ENCODE measurements around the gene FAM98C. TPM values are rescaled to one million over a fixed set of nuclear protein-coding genes. Genes with fewer than 3 reads are reported as not detected.

The FAM98C gene
- total RNA-seq, 1 donor from 2014 or later, result 25.2 TPM

DNA sequence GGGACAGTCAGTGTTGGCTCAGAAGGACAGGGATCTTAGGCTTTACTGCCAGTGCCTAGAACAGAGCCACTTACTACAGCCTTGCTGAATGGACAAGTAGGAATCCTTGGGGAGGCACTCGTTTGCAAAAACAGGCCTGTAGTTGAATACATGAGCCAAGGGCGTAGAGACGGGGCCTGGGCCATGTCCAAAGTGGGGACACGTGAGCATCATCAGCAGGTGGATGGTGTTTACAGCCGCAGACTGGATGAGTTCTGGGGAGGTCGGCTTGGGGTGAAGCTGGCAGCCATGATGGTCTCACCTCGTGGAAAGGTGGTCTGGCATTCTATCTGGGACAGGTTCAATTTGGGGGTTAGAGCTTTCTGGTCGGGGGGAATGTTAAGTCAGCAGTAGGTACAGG is 48.1 kb downstream of the FAM98C start:
- H3K27me3 Mint-ChIP-seq, result no peaks in the 10 kb centered on the region
- no peaks in the 10 kb centered on the region for H3K36me3 Mint-ChIP-seq
- TF ChIP-seq, protein P1, sequence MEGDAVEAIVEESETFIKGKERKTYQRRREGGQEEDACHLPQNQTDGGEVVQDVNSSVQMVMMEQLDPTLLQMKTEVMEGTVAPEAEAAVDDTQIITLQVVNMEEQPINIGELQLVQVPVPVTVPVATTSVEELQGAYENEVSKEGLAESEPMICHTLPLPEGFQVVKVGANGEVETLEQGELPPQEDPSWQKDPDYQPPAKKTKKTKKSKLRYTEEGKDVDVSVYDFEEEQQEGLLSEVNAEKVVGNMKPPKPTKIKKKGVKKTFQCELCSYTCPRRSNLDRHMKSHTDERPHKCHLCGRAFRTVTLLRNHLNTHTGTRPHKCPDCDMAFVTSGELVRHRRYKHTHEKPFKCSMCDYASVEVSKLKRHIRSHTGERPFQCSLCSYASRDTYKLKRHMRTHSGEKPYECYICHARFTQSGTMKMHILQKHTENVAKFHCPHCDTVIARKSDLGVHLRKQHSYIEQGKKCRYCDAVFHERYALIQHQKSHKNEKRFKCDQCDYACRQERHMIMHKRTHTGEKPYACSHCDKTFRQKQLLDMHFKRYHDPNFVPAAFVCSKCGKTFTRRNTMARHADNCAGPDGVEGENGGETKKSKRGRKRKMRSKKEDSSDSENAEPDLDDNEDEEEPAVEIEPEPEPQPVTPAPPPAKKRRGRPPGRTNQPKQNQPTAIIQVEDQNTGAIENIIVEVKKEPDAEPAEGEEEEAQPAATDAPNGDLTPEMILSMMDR (conservative IDR thresholded peaks at IDR 0.05), result no peak
- no peaks in the 10 kb centered on the region for H3K4me1 Mint-ChIP-seq (ENCODE audit: unreplicated experiment)
- DNase-seq (ENCODE audit: extremely low spot score, unreplicated experiment), result no peak
- no peak overlapping the region for H3K27ac Mint-ChIP-seq
- H3K4me3 Mint-ChIP-seq, result no peak overlapping the region
- no peaks in the 10 kb centered on the region for H3K9me3 Mint-ChIP-seq

DNA sequence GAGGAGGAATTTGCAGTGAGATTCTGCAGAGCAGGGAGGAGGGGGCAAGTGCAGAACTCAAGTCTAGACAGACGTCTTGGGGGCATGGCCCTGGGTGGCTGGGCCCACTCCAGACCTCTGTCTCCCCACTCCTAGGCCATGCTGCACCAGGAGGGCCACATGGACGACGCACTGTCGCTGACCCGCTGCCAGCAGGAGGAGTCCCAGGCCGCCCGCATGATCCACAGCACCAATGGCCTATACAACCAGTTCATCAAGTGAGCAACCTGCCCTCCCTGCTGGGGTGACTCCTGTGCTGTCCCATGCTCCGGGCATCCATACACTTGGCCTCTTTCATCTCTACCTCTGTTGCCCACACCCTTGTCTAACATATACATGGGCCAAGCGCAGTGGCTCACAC is 48.7 kb downstream of the FAM98C start:
- Mint-ChIP-seq H3K27ac (no peak overlapping the region), H3K4me3 (no peak overlapping the region), H3K4me1 (ENCODE audit: unreplicated experiment) (no peaks in the 10 kb centered on the region), H3K9me3 (no peaks in the 10 kb centered on the region), H3K27me3 (no peaks in the 10 kb centered on the region), H3K36me3 (no peaks in the 10 kb centered on the region)
- no peak for DNase-seq (ENCODE audit: extremely low spot score, unreplicated experiment)
- TF ChIP-seq, protein P1 (conservative IDR thresholded peaks at IDR 0.05), result no peak

DNA sequence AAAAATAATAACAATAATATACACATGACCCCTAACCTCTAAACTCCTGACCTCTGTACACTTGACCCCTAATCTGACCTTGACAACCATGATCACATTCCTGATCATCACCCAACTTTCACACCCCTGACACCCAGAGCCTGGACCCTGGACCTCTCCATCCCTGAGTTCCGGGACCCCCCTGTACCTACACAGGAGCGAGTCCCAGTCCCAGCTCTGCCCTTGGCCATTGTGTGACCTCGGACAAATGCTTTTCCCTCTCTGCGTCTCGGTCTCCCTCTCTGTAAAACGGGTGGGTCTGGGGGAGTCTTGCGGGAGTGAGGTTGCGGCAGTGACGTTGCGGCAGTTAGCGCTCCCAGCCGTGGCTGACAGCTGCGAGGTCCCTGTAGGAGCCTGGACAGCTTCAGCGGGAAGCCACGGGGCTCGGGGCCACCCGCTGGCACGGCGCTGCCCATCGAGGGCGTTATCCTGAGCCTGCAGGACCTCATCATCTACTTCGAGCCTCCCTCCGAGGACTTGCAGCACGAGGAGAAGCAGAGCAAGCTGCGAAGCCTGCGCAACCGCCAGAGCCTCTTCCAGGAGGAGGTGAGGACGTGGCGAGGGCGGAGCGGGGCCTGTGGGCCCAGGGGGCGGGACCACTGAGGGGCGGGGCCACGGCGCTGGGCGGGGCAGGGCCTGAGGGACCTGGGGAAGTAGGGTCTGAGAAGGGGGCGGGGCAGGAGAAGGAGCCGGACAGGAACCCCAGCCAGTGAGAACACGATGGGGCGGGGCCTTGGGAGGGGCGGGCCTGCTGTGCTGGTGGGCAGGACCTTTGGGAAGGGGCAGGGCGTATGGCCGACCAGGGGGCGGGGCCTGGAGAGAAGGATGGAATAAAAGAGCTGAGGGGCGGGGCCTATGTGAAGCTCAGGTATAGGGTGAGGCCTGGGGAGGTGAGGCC is 49.8 kb downstream of the FAM98C start:
- Mint-ChIP-seq H3K27me3 (no peaks in the 10 kb centered on the region), H3K36me3 (no peaks in the 10 kb centered on the region), H3K27ac (no peak overlapping the region), H3K4me1 (ENCODE audit: unreplicated experiment) (no peaks in the 10 kb centered on the region), H3K4me3 (no peak overlapping the region), H3K9me3 (no peaks in the 10 kb centered on the region)
- DNase-seq (ENCODE audit: extremely low spot score, unreplicated experiment), result no peak
- TF ChIP-seq, protein P1 (conservative IDR thresholded peaks at IDR 0.05), result no peak

DNA sequence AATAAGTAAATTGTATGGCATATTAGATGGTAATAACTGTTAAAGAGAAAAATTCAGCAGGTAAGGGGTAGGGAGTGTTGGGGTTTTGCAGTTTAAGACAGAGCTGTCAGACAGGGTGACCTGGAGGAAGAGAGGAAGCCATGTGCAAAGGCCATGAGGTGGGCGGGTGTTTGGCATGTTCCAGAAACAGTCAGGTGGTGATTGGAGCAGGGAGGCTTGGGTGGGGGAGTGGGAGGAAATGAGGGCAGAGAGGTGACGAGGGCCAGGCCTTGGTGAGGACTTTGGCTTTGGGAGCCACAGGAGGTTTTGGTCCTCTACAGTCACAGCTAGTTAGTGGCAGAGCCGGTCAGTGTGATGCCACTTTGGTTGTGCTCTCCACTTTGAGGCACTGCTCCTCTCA is 50.7 kb downstream of the FAM98C start:
- no peak overlapping the region for H3K4me3 Mint-ChIP-seq
- no peaks in the 10 kb centered on the region for H3K27me3 Mint-ChIP-seq
- H3K27ac Mint-ChIP-seq, result no peak overlapping the region
- DNase-seq (ENCODE audit: extremely low spot score, unreplicated experiment), result no peak
- no peaks in the 10 kb centered on the region for H3K36me3 Mint-ChIP-seq
- TF ChIP-seq, protein P1 (conservative IDR thresholded peaks at IDR 0.05), result no peak
- no peaks in the 10 kb centered on the region for H3K4me1 Mint-ChIP-seq (ENCODE audit: unreplicated experiment)
- no peaks in the 10 kb centered on the region for H3K9me3 Mint-ChIP-seq

DNA sequence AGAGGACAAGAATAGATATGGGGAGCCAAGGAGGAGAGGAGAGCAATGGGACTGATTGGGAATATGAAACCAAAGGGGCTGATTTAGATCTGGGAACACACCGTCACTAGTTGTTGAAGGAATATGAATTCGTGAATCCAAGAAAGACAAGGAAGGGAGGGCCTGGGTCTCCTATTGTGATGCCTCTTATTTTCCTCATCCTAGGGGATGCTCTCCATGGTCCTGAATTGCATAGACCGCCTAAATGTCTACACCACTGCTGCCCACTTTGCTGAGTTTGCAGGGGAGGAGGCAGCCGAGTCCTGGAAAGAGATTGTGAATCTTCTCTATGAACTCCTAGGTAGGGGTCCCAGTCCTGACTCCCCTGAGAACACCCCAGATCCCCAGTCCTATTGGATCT is 52.1 kb downstream of the FAM98C start:
- no peak overlapping the region for H3K27ac Mint-ChIP-seq
- H3K4me3 Mint-ChIP-seq, result no peak overlapping the region
- DNase-seq (ENCODE audit: extremely low spot score, unreplicated experiment), result no peak
- TF ChIP-seq, protein P1 (conservative IDR thresholded peaks at IDR 0.05), result no peak
- no peaks in the 10 kb centered on the region for H3K9me3 Mint-ChIP-seq
- H3K36me3 Mint-ChIP-seq, result no peaks in the 10 kb centered on the region
- H3K4me1 Mint-ChIP-seq (ENCODE audit: unreplicated experiment), result no peaks in the 10 kb centered on the region
- H3K27me3 Mint-ChIP-seq, result no peaks in the 10 kb centered on the region
